Measurements from ENCODE around the gene RSPH9. TPM values are rescaled to one million over a fixed set of nuclear protein-coding genes. Genes with fewer than 3 reads are reported as not detected.

The RSPH9 gene
- total RNA-seq, 1 experiment from 2014 or later: 0.28 TPM

DNA sequence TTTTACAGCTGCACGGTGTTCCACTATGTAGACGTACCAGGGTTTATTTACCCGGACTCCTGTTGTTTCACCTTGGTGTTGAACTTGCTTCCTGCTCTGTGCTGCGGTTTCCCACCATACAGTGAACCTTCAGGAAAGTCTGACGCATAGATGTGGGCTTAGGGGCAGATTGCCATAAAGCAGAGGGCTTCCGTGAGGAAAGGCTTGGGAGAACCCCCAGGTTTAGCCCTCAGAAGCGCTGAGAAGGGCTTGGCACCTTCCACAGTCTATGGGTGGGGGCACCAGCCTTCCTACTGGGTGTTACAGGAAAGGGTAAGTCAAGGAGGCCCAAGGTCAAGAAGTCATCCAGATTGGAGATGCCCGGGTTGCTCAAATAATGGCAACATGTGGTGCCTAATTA lies 62.0 kb downstream of the RSPH9 start:
- intact Hi-C loops (cut with micrococcal nuclease; ENCODE audit: unreplicated experiment): no loop called here
- no peaks in the 10 kb centered on the region for H3K9me3 ChIP-seq (ENCODE audit: control insufficient read depth, insufficient read depth, low read depth, low read length)
- DNase-seq (ENCODE audit: low read depth, low spot score) (no peak), ATAC-seq (no peak)
- CTCF ChIA-PET: no interaction called here
- BruUV-seq (replicated peaks): no TSS peak
- no peak overlapping the region for H3K4me3 ChIP-seq (ENCODE audit: low read depth in 2 of 2, low read length in 2 of 2)
- H3K27ac ChIP-seq (ENCODE audit: low read length): no peak overlapping the region
- no peak for TF ChIP-seq TCF7L2 (IDR thresholded peaks at IDR 0.05; ENCODE audit: low read depth, low read length)
- in situ Hi-C loops (cut with HindIII; ENCODE audit: low pct_unique_long_range_greater_than_20kb, low sequenced_read_pairs): no loop called here
- H3K4me1 ChIP-seq (ENCODE audit: control insufficient read depth, insufficient read depth, low read length): no peaks in the 10 kb centered on the region; the same call in none of the 2 replicates
- no peaks in the 10 kb centered on the region for H3K36me3 ChIP-seq (ENCODE audit: control insufficient read depth, insufficient read depth, low read length)
- H3K27me3 ChIP-seq (ENCODE audit: control insufficient read depth, insufficient read depth, low read length): no peaks in the 10 kb centered on the region
- POLR2A ChIA-PET: no interaction called here

DNA sequence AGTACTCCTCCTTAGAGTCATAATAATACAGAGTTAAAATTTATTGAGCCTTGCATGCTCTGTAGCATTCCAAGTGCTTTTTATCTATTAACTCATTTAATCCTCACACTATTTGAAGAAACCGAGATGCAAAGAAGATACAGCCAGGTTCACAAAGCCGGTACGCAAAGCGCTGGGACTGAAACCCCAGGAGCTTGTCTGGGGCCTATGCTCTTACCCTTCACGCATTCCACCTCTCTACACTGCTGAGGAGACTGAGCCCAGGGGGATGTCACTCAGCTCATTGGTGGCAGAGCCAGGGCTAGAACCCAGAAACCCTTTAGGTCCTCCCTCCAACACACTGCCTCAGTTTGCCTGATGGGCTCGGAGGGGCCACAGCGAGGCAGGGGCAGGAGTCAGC lies 62.4 kb downstream of the RSPH9 start:
- intact Hi-C loops (cut with micrococcal nuclease; ENCODE audit: unreplicated experiment) (no loop called here), in situ Hi-C loops (cut with HindIII; ENCODE audit: low pct_unique_long_range_greater_than_20kb, low sequenced_read_pairs) (no loop called here)
- CTCF ChIA-PET: no interaction called here
- H3K9me3 ChIP-seq (ENCODE audit: control insufficient read depth, insufficient read depth, low read depth, low read length): no peaks in the 10 kb centered on the region
- BruUV-seq (replicated peaks): no TSS peak
- TF ChIP-seq POLR2AphosphoS5 (IDR thresholded peaks at IDR 0.05; ENCODE audit: low read depth, low read length) (no peak), SIN3A (IDR thresholded peaks at IDR 0.05; ENCODE audit: borderline replicate concordance, insufficient read depth, low read depth, low read length) (no peak), TCF7L2 (IDR thresholded peaks at IDR 0.05; ENCODE audit: low read depth, low read length) (no peak)
- TF ChIP-seq, protein P1, sequence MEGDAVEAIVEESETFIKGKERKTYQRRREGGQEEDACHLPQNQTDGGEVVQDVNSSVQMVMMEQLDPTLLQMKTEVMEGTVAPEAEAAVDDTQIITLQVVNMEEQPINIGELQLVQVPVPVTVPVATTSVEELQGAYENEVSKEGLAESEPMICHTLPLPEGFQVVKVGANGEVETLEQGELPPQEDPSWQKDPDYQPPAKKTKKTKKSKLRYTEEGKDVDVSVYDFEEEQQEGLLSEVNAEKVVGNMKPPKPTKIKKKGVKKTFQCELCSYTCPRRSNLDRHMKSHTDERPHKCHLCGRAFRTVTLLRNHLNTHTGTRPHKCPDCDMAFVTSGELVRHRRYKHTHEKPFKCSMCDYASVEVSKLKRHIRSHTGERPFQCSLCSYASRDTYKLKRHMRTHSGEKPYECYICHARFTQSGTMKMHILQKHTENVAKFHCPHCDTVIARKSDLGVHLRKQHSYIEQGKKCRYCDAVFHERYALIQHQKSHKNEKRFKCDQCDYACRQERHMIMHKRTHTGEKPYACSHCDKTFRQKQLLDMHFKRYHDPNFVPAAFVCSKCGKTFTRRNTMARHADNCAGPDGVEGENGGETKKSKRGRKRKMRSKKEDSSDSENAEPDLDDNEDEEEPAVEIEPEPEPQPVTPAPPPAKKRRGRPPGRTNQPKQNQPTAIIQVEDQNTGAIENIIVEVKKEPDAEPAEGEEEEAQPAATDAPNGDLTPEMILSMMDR (IDR thresholded peaks at IDR 0.05): no peak
- no peaks in the 10 kb centered on the region; the same call in none of the 2 replicates for H3K4me1 ChIP-seq (ENCODE audit: control insufficient read depth, insufficient read depth, low read length)
- DNase-seq (ENCODE audit: low read depth, low spot score): no peak
- POLR2A ChIA-PET: no interaction called here
- no peaks in the 10 kb centered on the region for H3K27me3 ChIP-seq (ENCODE audit: control insufficient read depth, insufficient read depth, low read length)
- H3K36me3 ChIP-seq (ENCODE audit: control insufficient read depth, insufficient read depth, low read length): no peaks in the 10 kb centered on the region
- no peak overlapping the region for H3K27ac ChIP-seq (ENCODE audit: low read length)
- no peak for ATAC-seq
- H3K4me3 ChIP-seq (ENCODE audit: low read depth in 2 of 2, low read length in 2 of 2): no peak overlapping the region

DNA sequence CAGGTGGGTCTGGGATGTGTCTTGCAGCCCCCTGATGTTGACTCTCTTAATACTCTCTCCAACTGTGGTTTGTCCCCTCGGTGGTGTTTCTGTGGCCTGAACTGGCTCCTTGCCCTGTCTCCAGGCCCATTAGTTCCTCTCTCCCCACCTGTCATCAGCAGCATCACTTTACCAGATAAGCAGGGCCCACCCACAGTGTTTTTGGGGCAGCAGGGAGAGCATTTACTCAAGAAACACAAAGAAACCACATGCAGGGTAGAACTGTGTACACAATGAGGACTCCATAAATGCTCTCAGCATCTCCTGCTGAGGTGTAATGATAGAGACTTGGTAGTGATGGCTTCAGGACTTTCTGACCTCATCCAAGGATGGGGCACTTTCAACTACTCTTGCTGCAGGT lies 62.9 kb downstream of the RSPH9 start:
- POLR2A ChIA-PET: no interaction called here
- in situ Hi-C loops (cut with HindIII; ENCODE audit: low pct_unique_long_range_greater_than_20kb, low sequenced_read_pairs): no loop called here
- DNase-seq (ENCODE audit: low read depth, low spot score) (no peak), ATAC-seq (no peak)
- H3K9me3 ChIP-seq (ENCODE audit: control insufficient read depth, insufficient read depth, low read depth, low read length): no peaks in the 10 kb centered on the region
- no TSS peak for BruUV-seq (replicated peaks)
- H3K4me1 ChIP-seq (ENCODE audit: control insufficient read depth, insufficient read depth, low read length): no peaks in the 10 kb centered on the region; the same call in none of the 2 replicates
- H3K36me3 ChIP-seq (ENCODE audit: control insufficient read depth, insufficient read depth, low read length): no peaks in the 10 kb centered on the region
- intact Hi-C loops (cut with micrococcal nuclease; ENCODE audit: unreplicated experiment): no loop called here
- no peak overlapping the region for H3K27ac ChIP-seq (ENCODE audit: low read length)
- CTCF ChIA-PET: no interaction called here
- no peak overlapping the region for H3K4me3 ChIP-seq (ENCODE audit: low read depth in 2 of 2, low read length in 2 of 2)
- TF ChIP-seq, protein P2, sequence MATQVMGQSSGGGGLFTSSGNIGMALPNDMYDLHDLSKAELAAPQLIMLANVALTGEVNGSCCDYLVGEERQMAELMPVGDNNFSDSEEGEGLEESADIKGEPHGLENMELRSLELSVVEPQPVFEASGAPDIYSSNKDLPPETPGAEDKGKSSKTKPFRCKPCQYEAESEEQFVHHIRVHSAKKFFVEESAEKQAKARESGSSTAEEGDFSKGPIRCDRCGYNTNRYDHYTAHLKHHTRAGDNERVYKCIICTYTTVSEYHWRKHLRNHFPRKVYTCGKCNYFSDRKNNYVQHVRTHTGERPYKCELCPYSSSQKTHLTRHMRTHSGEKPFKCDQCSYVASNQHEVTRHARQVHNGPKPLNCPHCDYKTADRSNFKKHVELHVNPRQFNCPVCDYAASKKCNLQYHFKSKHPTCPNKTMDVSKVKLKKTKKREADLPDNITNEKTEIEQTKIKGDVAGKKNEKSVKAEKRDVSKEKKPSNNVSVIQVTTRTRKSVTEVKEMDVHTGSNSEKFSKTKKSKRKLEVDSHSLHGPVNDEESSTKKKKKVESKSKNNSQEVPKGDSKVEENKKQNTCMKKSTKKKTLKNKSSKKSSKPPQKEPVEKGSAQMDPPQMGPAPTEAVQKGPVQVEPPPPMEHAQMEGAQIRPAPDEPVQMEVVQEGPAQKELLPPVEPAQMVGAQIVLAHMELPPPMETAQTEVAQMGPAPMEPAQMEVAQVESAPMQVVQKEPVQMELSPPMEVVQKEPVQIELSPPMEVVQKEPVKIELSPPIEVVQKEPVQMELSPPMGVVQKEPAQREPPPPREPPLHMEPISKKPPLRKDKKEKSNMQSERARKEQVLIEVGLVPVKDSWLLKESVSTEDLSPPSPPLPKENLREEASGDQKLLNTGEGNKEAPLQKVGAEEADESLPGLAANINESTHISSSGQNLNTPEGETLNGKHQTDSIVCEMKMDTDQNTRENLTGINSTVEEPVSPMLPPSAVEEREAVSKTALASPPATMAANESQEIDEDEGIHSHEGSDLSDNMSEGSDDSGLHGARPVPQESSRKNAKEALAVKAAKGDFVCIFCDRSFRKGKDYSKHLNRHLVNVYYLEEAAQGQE (IDR thresholded peaks at IDR 0.05; ENCODE audit: insufficient read depth in 1 of 2, low read depth in 2 of 2, low read length in 1 of 2): no peak
- TF ChIP-seq SIN3A (IDR thresholded peaks at IDR 0.05; ENCODE audit: borderline replicate concordance, insufficient read depth, low read depth, low read length) (no peak), TCF7L2 (IDR thresholded peaks at IDR 0.05; ENCODE audit: low read depth, low read length) (no peak), POLR2AphosphoS5 (IDR thresholded peaks at IDR 0.05; ENCODE audit: low read depth, low read length) (no peak)
- TF ChIP-seq, protein P1 (IDR thresholded peaks at IDR 0.05): no peak
- no peaks in the 10 kb centered on the region for H3K27me3 ChIP-seq (ENCODE audit: control insufficient read depth, insufficient read depth, low read length)
